HK-2 (cell line): ENCODE results near the gene NEAT1.

Experiments
- DNase-seq: peaks from one replicate; pipeline ENCODE4 v3.0.0-alpha.2; 2018; ENCODE audit not compliant: unreplicated experiment

NEAT1 gene

GRCh38 chr11:65421794-65422632 lies 585 bp upstream of the NEAT1 start:
- peak; percentile 93 for DNase-seq

- no peak for DNase-seq
Measured at GRCh38 chr11:65423516-65424204, 1.1 kb downstream of the NEAT1 start.

GRCh38 chr11:65424205-65425104 lies 1.9 kb downstream of the NEAT1 start:
- DNase-seq, result no peak

- no peak for DNase-seq
Measured at GRCh38 chr11:65425105-65425970, 2.7 kb downstream of the NEAT1 start.

GRCh38 chr11:65425971-65426838 lies 3.6 kb downstream of the NEAT1 start:
- DNase-seq, result no peak

- DNase-seq, result no peak
Measured at GRCh38 chr11:65426839-65427690, 4.5 kb downstream of the NEAT1 start.

GRCh38 chr11:65427691-65428577 lies 5.3 kb downstream of the NEAT1 start:
- DNase-seq, result no peak

GRCh38 chr11:65428578-65429067 lies 6.0 kb downstream of the NEAT1 start:
- no peak for DNase-seq

GRCh38 chr11:65429068-65429681 lies 6.6 kb downstream of the NEAT1 start:
- no peak for DNase-seq

GRCh38 chr11:65429724-65430405 lies 7.3 kb downstream of the NEAT1 start:
- no peak for DNase-seq

GRCh38 chr11:65430406-65431217 lies 8.0 kb downstream of the NEAT1 start:
- no peak for DNase-seq

- no peak for DNase-seq
Measured at GRCh38 chr11:65431451-65432099, 9.0 kb downstream of the NEAT1 start.

- DNase-seq, result no peak
Measured at GRCh38 chr11:65432100-65432650, 9.6 kb downstream of the NEAT1 start.

GRCh38 chr11:65432686-65433582 lies 10.3 kb downstream of the NEAT1 start:
- DNase-seq, result no peak
